Measurements from ENCODE around the gene PRPF8. TPM values are rescaled to one million over a fixed set of nuclear protein-coding genes. Genes with fewer than 3 reads are reported as not detected.

PRPF8 gene
- total and polyA plus RNA-seq, 2 of the 13 experiments (the other 11 are each of a cell fraction or from before 2014, with no cell fraction given), result 112 to 179 TPM

DNA sequence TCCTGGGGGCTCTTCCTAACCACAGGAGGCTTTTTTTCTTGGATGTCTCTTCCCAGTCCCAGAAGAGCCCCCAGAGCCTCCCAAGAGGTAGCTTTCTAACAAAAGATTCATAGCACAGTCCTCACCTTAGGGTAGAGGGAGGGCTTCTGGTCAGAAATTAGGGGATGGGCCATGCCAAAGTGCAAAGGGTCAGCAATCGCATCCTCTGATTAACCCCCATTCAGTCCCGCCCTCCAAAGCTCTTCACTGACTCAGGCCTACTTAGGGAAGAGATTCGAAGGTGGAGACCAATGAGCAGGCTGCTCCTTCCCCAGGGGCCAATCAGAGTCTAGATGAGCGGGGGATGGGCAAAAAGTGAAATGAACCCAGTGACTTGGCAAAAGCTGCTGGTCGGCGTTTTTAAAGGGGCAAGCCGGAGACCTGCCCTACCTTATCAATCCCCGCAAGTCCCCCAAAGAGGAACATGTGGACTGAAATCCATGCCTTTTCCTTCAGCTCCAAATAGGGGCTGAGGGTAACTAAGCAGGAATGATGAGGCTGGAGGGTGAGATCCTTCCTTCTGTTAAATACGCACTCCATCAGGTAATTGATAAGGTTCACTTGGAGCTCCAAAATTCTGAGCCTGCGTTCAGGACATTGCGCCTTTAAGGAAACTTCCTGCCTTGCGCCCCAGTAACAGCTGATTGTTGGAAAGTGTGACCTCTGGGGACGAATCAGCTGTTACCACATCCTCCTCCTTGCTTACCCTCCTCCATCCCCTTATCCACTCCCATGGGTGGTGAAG, 32.4 kb upstream of the PRPF8 start (continued):
- TF ChIP-seq, protein P1, sequence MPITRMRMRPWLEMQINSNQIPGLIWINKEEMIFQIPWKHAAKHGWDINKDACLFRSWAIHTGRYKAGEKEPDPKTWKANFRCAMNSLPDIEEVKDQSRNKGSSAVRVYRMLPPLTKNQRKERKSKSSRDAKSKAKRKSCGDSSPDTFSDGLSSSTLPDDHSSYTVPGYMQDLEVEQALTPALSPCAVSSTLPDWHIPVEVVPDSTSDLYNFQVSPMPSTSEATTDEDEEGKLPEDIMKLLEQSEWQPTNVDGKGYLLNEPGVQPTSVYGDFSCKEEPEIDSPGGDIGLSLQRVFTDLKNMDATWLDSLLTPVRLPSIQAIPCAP (CRISPR knock-in tag; IDR thresholded peaks at IDR 0.05; ENCODE audit: low read depth), result no peak
- no peak for TF ChIP-seq SATB2 (CRISPR knock-in tag; IDR thresholded peaks at IDR 0.05)
- no peak for TF ChIP-seq ZNF598 (CRISPR knock-in tag; IDR thresholded peaks at IDR 0.05; ENCODE audit: borderline replicate concordance)
- TF ChIP-seq ZNF143 (CRISPR knock-in tag; IDR thresholded peaks at IDR 0.05), result no peak
- TF ChIP-seq MIER3 (CRISPR knock-in tag; IDR thresholded peaks at IDR 0.05; ENCODE audit: borderline replicate concordance), result peak; percentile 20; the same call in 1 of the 2 replicates
- peak; percentile 25; the same call in 1 of the 2 replicates for TF ChIP-seq ZNF652 (CRISPR knock-in tag; IDR thresholded peaks at IDR 0.05; ENCODE audit: borderline replicate concordance, low read depth)
- TF ChIP-seq ZFP41 (CRISPR knock-in tag; IDR thresholded peaks at IDR 0.05; ENCODE audit: borderline replicate concordance), result no peak
- no peak for TF ChIP-seq FOXM1 (CRISPR knock-in tag; IDR thresholded peaks at IDR 0.05)
- TF ChIP-seq SRY (CRISPR knock-in tag; IDR thresholded peaks at IDR 0.05), result peak; percentile 43; the same call in 1 of the 2 replicates
- TF ChIP-seq ASH2L (IDR thresholded peaks at IDR 0.05; ENCODE audit: insufficient read length, low read depth, low read length), result peak; percentile 42
- no peak for TF ChIP-seq ZNF773 (CRISPR knock-in tag; IDR thresholded peaks at IDR 0.05; ENCODE audit: borderline replicate concordance)
- TF ChIP-seq SP140L (CRISPR knock-in tag; IDR thresholded peaks at IDR 0.05; ENCODE audit: borderline replicate concordance), result no peak
- TF ChIP-seq, protein P2, sequence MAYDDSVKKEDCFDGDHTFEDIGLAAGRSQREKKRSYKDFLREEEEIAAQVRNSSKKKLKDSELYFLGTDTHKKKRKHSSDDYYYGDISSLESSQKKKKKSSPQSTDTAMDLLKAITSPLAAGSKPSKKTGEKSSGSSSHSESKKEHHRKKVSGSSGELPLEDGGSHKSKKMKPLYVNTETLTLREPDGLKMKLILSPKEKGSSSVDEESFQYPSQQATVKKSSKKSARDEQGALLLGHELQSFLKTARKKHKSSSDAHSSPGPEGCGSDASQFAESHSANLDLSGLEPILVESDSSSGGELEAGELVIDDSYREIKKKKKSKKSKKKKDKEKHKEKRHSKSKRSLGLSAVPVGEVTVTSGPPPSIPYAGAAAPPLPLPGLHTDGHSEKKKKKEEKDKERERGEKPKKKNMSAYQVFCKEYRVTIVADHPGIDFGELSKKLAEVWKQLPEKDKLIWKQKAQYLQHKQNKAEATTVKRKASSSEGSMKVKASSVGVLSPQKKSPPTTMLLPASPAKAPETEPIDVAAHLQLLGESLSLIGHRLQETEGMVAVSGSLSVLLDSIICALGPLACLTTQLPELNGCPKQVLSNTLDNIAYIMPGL (CRISPR knock-in tag; IDR thresholded peaks at IDR 0.05; ENCODE audit: borderline replicate concordance in 1 of 2, low read depth in 1 of 2), result peak; percentile 16 to 37; a peak in 2 of 4 replicates
- TF ChIP-seq PRDM4 (CRISPR knock-in tag; IDR thresholded peaks at IDR 0.05; ENCODE audit: borderline replicate concordance), result no peak
- TF ChIP-seq DPF2 (CRISPR knock-in tag; IDR thresholded peaks at IDR 0.05; ENCODE audit: borderline replicate concordance, low read depth), result no peak
- no peak for TF ChIP-seq NFKBIZ (CRISPR knock-in tag; IDR thresholded peaks at IDR 0.05)
- TF ChIP-seq ZNF17 (CRISPR knock-in tag; IDR thresholded peaks at IDR 0.05), result no peak
- TF ChIP-seq CBX1 (IDR thresholded peaks at IDR 0.05; ENCODE audit: low read depth), result no peak
- no peak for TF ChIP-seq HDAC2 (CRISPR knock-in tag; IDR thresholded peaks at IDR 0.05)
- TF ChIP-seq KAT8 (CRISPR knock-in tag; IDR thresholded peaks at IDR 0.05), result peak; percentile 53
- TF ChIP-seq MYC (CRISPR knock-in tag; IDR thresholded peaks at IDR 0.05; ENCODE audit: borderline replicate concordance), result no peak; the same call in 1 of the 2 replicates
- TF ChIP-seq SRSF1 (optimal IDR thresholded peaks at IDR 0.05; ENCODE audit: low read depth, low read length), result no peak
- TF ChIP-seq, protein P3, sequence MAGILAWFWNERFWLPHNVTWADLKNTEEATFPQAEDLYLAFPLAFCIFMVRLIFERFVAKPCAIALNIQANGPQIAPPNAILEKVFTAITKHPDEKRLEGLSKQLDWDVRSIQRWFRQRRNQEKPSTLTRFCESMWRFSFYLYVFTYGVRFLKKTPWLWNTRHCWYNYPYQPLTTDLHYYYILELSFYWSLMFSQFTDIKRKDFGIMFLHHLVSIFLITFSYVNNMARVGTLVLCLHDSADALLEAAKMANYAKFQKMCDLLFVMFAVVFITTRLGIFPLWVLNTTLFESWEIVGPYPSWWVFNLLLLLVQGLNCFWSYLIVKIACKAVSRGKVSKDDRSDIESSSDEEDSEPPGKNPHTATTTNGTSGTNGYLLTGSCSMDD (CRISPR knock-in tag; IDR thresholded peaks at IDR 0.05), result no peak
- TF ChIP-seq ZMYM3 (CRISPR knock-in tag; IDR thresholded peaks at IDR 0.05), result no peak; the same call in 1 of the 2 replicates
- TF ChIP-seq JUND (CRISPR knock-in tag; IDR thresholded peaks at IDR 0.05), result no peak
